ENCODE data around the gene AGAP1.

- TF ChIP-seq POLR2A (IDR thresholded peaks at IDR 0.05; ENCODE audit: low read depth, low read length) (no peak), POLR2AphosphoS5 (IDR thresholded peaks at IDR 0.05; ENCODE audit: low read depth, low read length) (no peak), TAF1 (IDR thresholded peaks at IDR 0.05; ENCODE audit: low read depth, low read length) (no peak), PAX5 (IDR thresholded peaks at IDR 0.05; ENCODE audit: insufficient read depth, low read length, severe bottlenecking) (no peak)
Measured at GRCh38 chr2:235529621-235530020, 35.8 kb downstream of the AGAP1 start.
